ENCODE data around the gene BPIFB1. TPM values are rescaled to one million over a fixed set of nuclear protein-coding genes. Genes with fewer than 3 reads are reported as not detected.

The BPIFB1 gene
- total RNA-seq, 2 experiments from 2014 or later: not detected

- no peak overlapping the region for H3K4me3 Mint-ChIP-seq
- H3K4me1 Mint-ChIP-seq: no peaks in the 10 kb centered on the region
- H3K36me3 Mint-ChIP-seq: no peaks in the 10 kb centered on the region
- H3K9me3 Mint-ChIP-seq (ENCODE audit: low read depth): no peaks in the 10 kb centered on the region
- ATAC-seq (no peak), DNase-seq (no peak)
- CTCF ChIA-PET: interaction anchor here (1.1 kb wide), 1 partner anchor 65 kb away, joined by 3 read pairs; no protein-coding TSS in a partner anchor
- H3K27ac Mint-ChIP-seq: no peak overlapping the region
- peaks cover 10% of the 10 kb centered on the region for H3K27me3 Mint-ChIP-seq
Measured at GRCh38 chr20:33328157-33329137, 45.4 kb downstream of the BPIFB1 start.

- Mint-ChIP-seq H3K4me1 (peaks cover 2% of the 10 kb centered on the region), H3K27me3 (peaks cover 14% of the 10 kb centered on the region), H3K9me3 (ENCODE audit: low read depth) (no peaks in the 10 kb centered on the region), H3K36me3 (no peaks in the 10 kb centered on the region), H3K27ac (no peak overlapping the region), H3K4me3 (no peak overlapping the region)
- CTCF ChIA-PET: no interaction called here
- DNase-seq: no peak
- no peak for ATAC-seq
Measured at GRCh38 chr20:33332905-33333456, 50.0 kb downstream of the BPIFB1 start.

- ATAC-seq: no peak
- Mint-ChIP-seq H3K4me3 (no peak overlapping the region), H3K4me1 (peaks cover 2% of the 10 kb centered on the region), H3K36me3 (no peaks in the 10 kb centered on the region), H3K27me3 (peaks cover 11% of the 10 kb centered on the region), H3K27ac (no peak overlapping the region), H3K9me3 (ENCODE audit: low read depth) (no peaks in the 10 kb centered on the region)
- no peak for DNase-seq
- CTCF ChIA-PET: no interaction called here
Measured at GRCh38 chr20:33333616-33334015, 50.6 kb downstream of the BPIFB1 start.

GRCh38 chr20:33334111-33334510 is 51.1 kb downstream of the BPIFB1 start:
- CTCF ChIA-PET: no interaction called here
- Mint-ChIP-seq H3K4me1 (peaks cover 2% of the 10 kb centered on the region), H3K36me3 (no peaks in the 10 kb centered on the region), H3K9me3 (ENCODE audit: low read depth) (no peaks in the 10 kb centered on the region), H3K27me3 (peaks cover 8% of the 10 kb centered on the region), H3K27ac (no peak overlapping the region), H3K4me3 (no peak overlapping the region)
- ATAC-seq (no peak), DNase-seq (no peak)

GRCh38 chr20:33336375-33336774 is 53.4 kb downstream of the BPIFB1 start:
- H3K36me3 Mint-ChIP-seq: no peaks in the 10 kb centered on the region
- peaks cover 2% of the 10 kb centered on the region for H3K4me1 Mint-ChIP-seq
- no peak for DNase-seq
- no peak overlapping the region for H3K27ac Mint-ChIP-seq
- peaks cover 4% of the 10 kb centered on the region for H3K27me3 Mint-ChIP-seq
- H3K9me3 Mint-ChIP-seq (ENCODE audit: low read depth): no peaks in the 10 kb centered on the region
- CTCF ChIA-PET: no interaction called here
- H3K4me3 Mint-ChIP-seq: no peak overlapping the region
- ATAC-seq: no peak

GRCh38 chr20:33337119-33337518 is 54.1 kb downstream of the BPIFB1 start:
- CTCF ChIA-PET: no interaction called here
- H3K36me3 Mint-ChIP-seq: no peaks in the 10 kb centered on the region
- no peak overlapping the region for H3K27ac Mint-ChIP-seq
- ATAC-seq (no peak), DNase-seq (no peak)
- H3K27me3 Mint-ChIP-seq: peaks cover 4% of the 10 kb centered on the region
- H3K9me3 Mint-ChIP-seq (ENCODE audit: low read depth): no peaks in the 10 kb centered on the region
- H3K4me1 Mint-ChIP-seq: peaks cover 2% of the 10 kb centered on the region
- H3K4me3 Mint-ChIP-seq: no peak overlapping the region

GRCh38 chr20:33337531-33338165 is 54.6 kb downstream of the BPIFB1 start:
- Mint-ChIP-seq H3K27ac (no peak overlapping the region), H3K36me3 (no peaks in the 10 kb centered on the region), H3K4me1 (peaks cover 2% of the 10 kb centered on the region), H3K9me3 (ENCODE audit: low read depth) (no peaks in the 10 kb centered on the region), H3K4me3 (no peak overlapping the region), H3K27me3 (peaks cover 4% of the 10 kb centered on the region)
- no peak for ATAC-seq
- CTCF ChIA-PET: no interaction called here
- no peak for DNase-seq

GRCh38 chr20:33338467-33339258 is 55.6 kb downstream of the BPIFB1 start:
- CTCF ChIA-PET: no interaction called here
- Mint-ChIP-seq H3K9me3 (ENCODE audit: low read depth) (no peaks in the 10 kb centered on the region), H3K4me3 (no peak overlapping the region), H3K4me1 (peaks cover 2% of the 10 kb centered on the region), H3K27ac (no peak overlapping the region), H3K27me3 (peaks cover 4% of the 10 kb centered on the region), H3K36me3 (no peaks in the 10 kb centered on the region)
- ATAC-seq (no peak), DNase-seq (no peak)

- no peaks in the 10 kb centered on the region for H3K36me3 Mint-ChIP-seq
- peaks cover 2% of the 10 kb centered on the region for H3K4me1 Mint-ChIP-seq
Measured at GRCh38 chr20:33339515-33340058, 56.6 kb downstream of the BPIFB1 start.

GRCh38 chr20:33343521-33343920 is 60.5 kb downstream of the BPIFB1 start:
- H3K9me3 Mint-ChIP-seq (ENCODE audit: low read depth): no peaks in the 10 kb centered on the region
- H3K4me3 Mint-ChIP-seq: no peak overlapping the region
- H3K4me1 Mint-ChIP-seq: no peaks in the 10 kb centered on the region
- DNase-seq (no peak), ATAC-seq (no peak)
- no peaks in the 10 kb centered on the region for H3K36me3 Mint-ChIP-seq
- CTCF ChIA-PET: no interaction called here
- H3K27ac Mint-ChIP-seq: no peak overlapping the region
- H3K27me3 Mint-ChIP-seq: no peaks in the 10 kb centered on the region

More at GRCh38 chr20:33339515-33340058, 56.6 kb downstream of the BPIFB1 start:
- CTCF ChIA-PET: no interaction called here
- Mint-ChIP-seq H3K9me3 (ENCODE audit: low read depth) (no peaks in the 10 kb centered on the region), H3K27ac (no peak overlapping the region), H3K27me3 (peaks cover 2% of the 10 kb centered on the region), H3K4me3 (no peak overlapping the region)
- no peak for ATAC-seq
- no peak for DNase-seq

- ATAC-seq (no peak), DNase-seq (no peak)
- Mint-ChIP-seq H3K4me3 (no peak overlapping the region), H3K27me3 (no peaks in the 10 kb centered on the region), H3K27ac (no peak overlapping the region), H3K4me1 (no peaks in the 10 kb centered on the region), H3K9me3 (ENCODE audit: low read depth) (no peaks in the 10 kb centered on the region), H3K36me3 (peaks cover 2% of the 10 kb centered on the region)
- CTCF ChIA-PET: no interaction called here
Measured at GRCh38 chr20:33345342-33345741, 62.3 kb downstream of the BPIFB1 start.

GRCh38 chr20:33348136-33348937 is 65.3 kb downstream of the BPIFB1 start:
- Mint-ChIP-seq H3K27ac (no peak overlapping the region), H3K9me3 (ENCODE audit: low read depth) (no peaks in the 10 kb centered on the region), H3K36me3 (peaks cover 2% of the 10 kb centered on the region), H3K27me3 (no peaks in the 10 kb centered on the region), H3K4me1 (no peaks in the 10 kb centered on the region), H3K4me3 (no peak overlapping the region)
- CTCF ChIA-PET: no interaction called here
- no peak for DNase-seq
- ATAC-seq: no peak
